ENCODE measurements around the gene GRB2. TPM values are rescaled to one million over a fixed set of nuclear protein-coding genes. Genes with fewer than 3 reads are reported as not detected.
A peak's percentile ranks its signal among the peaks of the same experiment; 100 is the strongest.
"Not testable (repeated sequence)": the region's sequence is repeated elsewhere in the genome, so short reads cannot be mapped to it uniquely, and the experiment has no call there.

The GRB2 gene
- total and polyA plus RNA-seq, 5 donors: 66.7 to 150 (median 114) TPM

- H3K4me3 ChIP-seq (ENCODE audit: low read length): no peak overlapping the region
- peaks cover 2% of the 10 kb centered on the region for H3K4me1 ChIP-seq (ENCODE audit: control insufficient read depth, insufficient read depth, low read length)
- DNase-seq (no peak), ATAC-seq (no peak)
- H3K9me3 ChIP-seq (ENCODE audit: control insufficient read depth, low read length): no peaks in the 10 kb centered on the region
- intact Hi-C loops (cut with DNase I): loop anchor here in 1 of 4 donors (10.0 kb wide), 1 partner anchor 146 kb away; the partner anchor contains the start of gene MYO15B
- H3K27me3 ChIP-seq (ENCODE audit: control insufficient read depth, insufficient read depth): no peaks in the 10 kb centered on the region
- 94% methylated on average over 2 of the region's 2 CpGs for WGBS
- H3K27ac ChIP-seq (ENCODE audit: low read length): no peak overlapping the region
These were observed 33.8 kb upstream of the GRB2 start for GRCh38 chr17:75439287-75439686.

GRCh38 chr17:75437404-75437803 is 31.9 kb upstream of the GRB2 start:
- H3K9me3 ChIP-seq (ENCODE audit: control insufficient read depth, low read length); ATAC-seq; H3K4me1 ChIP-seq (ENCODE audit: control insufficient read depth, insufficient read depth, low read length); DNase-seq; H3K27ac ChIP-seq (ENCODE audit: low read length); H3K27me3 ChIP-seq (ENCODE audit: control insufficient read depth, insufficient read depth); H3K4me3 ChIP-seq (ENCODE audit: low read length): not testable (repeated sequence)
- intact Hi-C loops (cut with DNase I): loop anchor here in 1 of 4 donors (10.0 kb wide), 1 partner anchor 147 kb away; the partner anchor contains the start of gene MYO15B
- 92% methylated on average over 8 of the region's 8 CpGs for WGBS

- not testable (repeated sequence) for H3K4me1 ChIP-seq (ENCODE audit: control insufficient read depth, insufficient read depth, low read length); H3K4me3 ChIP-seq (ENCODE audit: low read length); H3K27me3 ChIP-seq (ENCODE audit: control insufficient read depth, insufficient read depth); DNase-seq; ATAC-seq; H3K9me3 ChIP-seq (ENCODE audit: control insufficient read depth, low read length); H3K27ac ChIP-seq (ENCODE audit: low read length)
- intact Hi-C loops (cut with DNase I): loop anchor here in 1 of 4 donors (5.0 to 10.0 kb wide), 2 partner anchors 78 to 150 kb away; partner anchors contain the start of gene MYO15B
- WGBS: 92% methylated on average over 6 of the region's 6 CpGs
These were observed 29.0 kb upstream of the GRB2 start for GRCh38 chr17:75434433-75434832.

GRCh38 chr17:75433218-75433783 is 27.8 kb upstream of the GRB2 start:
- DNase-seq (no peak), ATAC-seq (no peak)
- intact Hi-C loops (cut with DNase I): loop anchor here in 1 of 4 donors (5.0 to 10.0 kb wide), 2 partner anchors 79 to 152 kb away; partner anchors contain the start of gene MYO15B
- Histone ChIP-seq H3K9me3 (ENCODE audit: control insufficient read depth, low read length) (no peaks in the 10 kb centered on the region), H3K4me1 (ENCODE audit: control insufficient read depth, insufficient read depth, low read length) (peaks cover 2% of the 10 kb centered on the region), H3K27me3 (ENCODE audit: control insufficient read depth, insufficient read depth) (no peaks in the 10 kb centered on the region), H3K27ac (ENCODE audit: low read length) (no peak overlapping the region), H3K4me3 (ENCODE audit: low read length) (no peak overlapping the region)
- WGBS: 70% methylated on average over 6 of the region's 6 CpGs

- H3K9me3 ChIP-seq (ENCODE audit: control insufficient read depth, low read length): no peaks in the 10 kb centered on the region
- H3K4me1 ChIP-seq (ENCODE audit: control insufficient read depth, insufficient read depth, low read length): peaks cover 2% of the 10 kb centered on the region
- ATAC-seq (peak in 1 of 2 donors; percentile 28), DNase-seq (peak in 1 of 3 donors; percentile 49)
- 39% methylated on average over 11 of the region's 11 CpGs for WGBS
- H3K4me3 ChIP-seq (ENCODE audit: low read length): no peak overlapping the region
- intact Hi-C loops (cut with DNase I): loop anchor here in 1 of 4 donors (5.0 to 10.0 kb wide), 2 partner anchors 82 to 154 kb away; partner anchors contain the start of gene MYO15B
- peak overlapping the region; percentile 71 for H3K27ac ChIP-seq (ENCODE audit: low read length)
- H3K27me3 ChIP-seq (ENCODE audit: control insufficient read depth, insufficient read depth): no peaks in the 10 kb centered on the region
These were observed 24.9 kb upstream of the GRB2 start for GRCh38 chr17:75430159-75430974.

- no peak for DNase-seq
- peak; percentile 33 to 38 for ATAC-seq
- WGBS: 71% methylated on average over 17 of the region's 17 CpGs
- no peaks in the 10 kb centered on the region for H3K27me3 ChIP-seq (ENCODE audit: control insufficient read depth, insufficient read depth)
- peaks cover 2% of the 10 kb centered on the region for H3K4me1 ChIP-seq (ENCODE audit: control insufficient read depth, insufficient read depth, low read length)
- H3K9me3 ChIP-seq (ENCODE audit: control insufficient read depth, low read length): no peaks in the 10 kb centered on the region
- no peak overlapping the region for H3K4me3 ChIP-seq (ENCODE audit: low read length)
- peak overlapping the region; percentile 68 for H3K27ac ChIP-seq (ENCODE audit: low read length)
- intact Hi-C loops (cut with DNase I): loop anchor here in 3 of 4 donors (2.0 to 5.0 kb wide), 3 partner anchors 88 to 158 kb away; partner anchors contain the start of genes TSEN54 (in 3 of the 3), CASKIN2 (in 2 of the 3) and MYO15B (in 1 of the 3)
These were observed 23.3 kb upstream of the GRB2 start for GRCh38 chr17:75428543-75429469.

GRCh38 chr17:75418531-75418930 is 13.1 kb upstream of the GRB2 start:
- 67% methylated on average over 5 of the region's 5 CpGs for WGBS
- H3K4me1 ChIP-seq (ENCODE audit: control insufficient read depth, insufficient read depth, low read length): no peaks in the 10 kb centered on the region
- H3K27ac ChIP-seq (ENCODE audit: low read length): no peak overlapping the region
- H3K4me3 ChIP-seq (ENCODE audit: low read length): no peak overlapping the region
- H3K9me3 ChIP-seq (ENCODE audit: control insufficient read depth, low read length): no peaks in the 10 kb centered on the region
- H3K27me3 ChIP-seq (ENCODE audit: control insufficient read depth, insufficient read depth): no peaks in the 10 kb centered on the region
- intact Hi-C loops (cut with DNase I): no loop called here
- ATAC-seq (no peak), DNase-seq (no peak)

GRCh38 chr17:75417054-75417580 is 11.6 kb upstream of the GRB2 start:
- ATAC-seq: peak; percentile 46 to 70
- Histone ChIP-seq H3K4me1 (ENCODE audit: control insufficient read depth, insufficient read depth, low read length) (peaks cover 1% of the 10 kb centered on the region), H3K9me3 (ENCODE audit: control insufficient read depth, low read length) (no peaks in the 10 kb centered on the region), H3K4me3 (ENCODE audit: low read length) (no peak overlapping the region), H3K27ac (ENCODE audit: low read length) (no peak overlapping the region), H3K27me3 (ENCODE audit: control insufficient read depth, insufficient read depth) (no peaks in the 10 kb centered on the region)
- 40% methylated on average over 9 of the region's 9 CpGs for WGBS
- peak in 1 of 3 donors; percentile 55 for DNase-seq
- intact Hi-C loops (cut with DNase I): no loop called here

GRCh38 chr17:75416006-75416405 is 10.5 kb upstream of the GRB2 start:
- Histone ChIP-seq H3K27ac (ENCODE audit: low read length) (no peak overlapping the region), H3K4me3 (ENCODE audit: low read length) (no peak overlapping the region), H3K4me1 (ENCODE audit: control insufficient read depth, insufficient read depth, low read length) (peaks cover 1% of the 10 kb centered on the region), H3K27me3 (ENCODE audit: control insufficient read depth, insufficient read depth) (no peaks in the 10 kb centered on the region), H3K9me3 (ENCODE audit: control insufficient read depth, low read length) (no peaks in the 10 kb centered on the region)
- DNase-seq: no peak
- no peak for ATAC-seq
- WGBS: 88% methylated on average over 9 of the region's 9 CpGs
- intact Hi-C loops (cut with DNase I): no loop called here

GRCh38 chr17:75414488-75414887 is 9.0 kb upstream of the GRB2 start:
- no peak overlapping the region for H3K27ac ChIP-seq (ENCODE audit: low read length)
- no peak overlapping the region for H3K4me3 ChIP-seq (ENCODE audit: low read length)
- 92% methylated on average over 1 of the region's 1 CpG for WGBS
- intact Hi-C loops (cut with DNase I): no loop called here
- peaks cover 1% of the 10 kb centered on the region for H3K4me1 ChIP-seq (ENCODE audit: control insufficient read depth, insufficient read depth, low read length)
- no peaks in the 10 kb centered on the region for H3K9me3 ChIP-seq (ENCODE audit: control insufficient read depth, low read length)
- no peaks in the 10 kb centered on the region for H3K27me3 ChIP-seq (ENCODE audit: control insufficient read depth, insufficient read depth)
- DNase-seq (no peak), ATAC-seq (no peak)
